ENCODE results near the gene MYO1B.
"Not testable (repeated sequence)": the region's sequence is repeated elsewhere in the genome, so short reads cannot be mapped to it uniquely, and the experiment has no call there.

MYO1B gene

GRCh38 chr2:191446910-191447309 is 201.7 kb downstream of the MYO1B start:
- no peaks in the 10 kb centered on the region for H4K20me1 ChIP-seq (ENCODE audit: insufficient read depth)
- no peak overlapping the region for H3K9ac ChIP-seq
- H3K27me3 ChIP-seq (ENCODE audit: insufficient read depth, low read depth), result no peaks in the 10 kb centered on the region
- H3K4me3 ChIP-seq (IDR thresholded peaks at IDR 0.05; ENCODE audit: insufficient read depth, low read depth, low read length), result no peak overlapping the region
- no peaks in the 10 kb centered on the region for H3K36me3 ChIP-seq (ENCODE audit: insufficient read depth)
- H3K4me1 ChIP-seq (ENCODE audit: low read depth, poor library complexity, severe bottlenecking), result no peaks in the 10 kb centered on the region
- no peak for TF ChIP-seq CTCF (conservative IDR thresholded peaks at IDR 0.05; ENCODE audit: low read depth, low read length)
- H3K79me2 ChIP-seq (ENCODE audit: insufficient read depth, low read depth), result no peaks in the 10 kb centered on the region
- no peak overlapping the region for H3K27ac ChIP-seq
- H2AFZ ChIP-seq (ENCODE audit: low read depth), result no peak overlapping the region
- H3K4me2 ChIP-seq, result no peak overlapping the region

- no peak for TF ChIP-seq CTCF (conservative IDR thresholded peaks at IDR 0.05; ENCODE audit: low read depth, low read length)
- Histone ChIP-seq H3K4me2 (no peak overlapping the region), H3K4me1 (ENCODE audit: low read depth, poor library complexity, severe bottlenecking) (no peaks in the 10 kb centered on the region), H3K27ac (no peak overlapping the region), H4K20me1 (ENCODE audit: insufficient read depth) (no peaks in the 10 kb centered on the region), H3K27me3 (ENCODE audit: insufficient read depth, low read depth) (no peaks in the 10 kb centered on the region), H3K9ac (no peak overlapping the region), H3K36me3 (ENCODE audit: insufficient read depth) (no peaks in the 10 kb centered on the region), H3K79me2 (ENCODE audit: insufficient read depth, low read depth) (no peaks in the 10 kb centered on the region), H2AFZ (ENCODE audit: low read depth) (no peak overlapping the region), H3K4me3 (IDR thresholded peaks at IDR 0.05; ENCODE audit: insufficient read depth, low read depth, low read length) (no peak overlapping the region)
Measured at GRCh38 chr2:191451116-191451515, 205.9 kb downstream of the MYO1B start.

- H2AFZ ChIP-seq (ENCODE audit: low read depth), result no peak overlapping the region
- no peak overlapping the region for H3K9ac ChIP-seq
- no peaks in the 10 kb centered on the region for H3K36me3 ChIP-seq (ENCODE audit: insufficient read depth)
- no peak for TF ChIP-seq CTCF (conservative IDR thresholded peaks at IDR 0.05; ENCODE audit: low read depth, low read length)
- no peak overlapping the region for H3K4me2 ChIP-seq
- no peak overlapping the region for H3K4me3 ChIP-seq (IDR thresholded peaks at IDR 0.05; ENCODE audit: insufficient read depth, low read depth, low read length)
- H3K79me2 ChIP-seq (ENCODE audit: insufficient read depth, low read depth), result no peaks in the 10 kb centered on the region
- no peaks in the 10 kb centered on the region for H4K20me1 ChIP-seq (ENCODE audit: insufficient read depth)
- H3K4me1 ChIP-seq (ENCODE audit: low read depth, poor library complexity, severe bottlenecking), result no peaks in the 10 kb centered on the region
- H3K27ac ChIP-seq, result no peak overlapping the region
- H3K27me3 ChIP-seq (ENCODE audit: insufficient read depth, low read depth), result no peaks in the 10 kb centered on the region
Measured at GRCh38 chr2:191452065-191452464, 206.9 kb downstream of the MYO1B start.

- Histone ChIP-seq H3K27me3 (ENCODE audit: insufficient read depth, low read depth) (no peaks in the 10 kb centered on the region), H3K36me3 (ENCODE audit: insufficient read depth) (no peaks in the 10 kb centered on the region), H3K4me1 (ENCODE audit: low read depth, poor library complexity, severe bottlenecking) (no peaks in the 10 kb centered on the region), H4K20me1 (ENCODE audit: insufficient read depth) (no peaks in the 10 kb centered on the region), H3K27ac (no peak overlapping the region), H3K4me2 (no peak overlapping the region), H3K79me2 (ENCODE audit: insufficient read depth, low read depth) (no peaks in the 10 kb centered on the region), H2AFZ (ENCODE audit: low read depth) (no peak overlapping the region), H3K9ac (no peak overlapping the region), H3K4me3 (IDR thresholded peaks at IDR 0.05; ENCODE audit: insufficient read depth, low read depth, low read length) (no peak overlapping the region)
- no peak for TF ChIP-seq CTCF (conservative IDR thresholded peaks at IDR 0.05; ENCODE audit: low read depth, low read length)
Measured at GRCh38 chr2:191453761-191454160, 208.6 kb downstream of the MYO1B start.

- not testable (repeated sequence) for H3K4me2 ChIP-seq; H3K9ac ChIP-seq; H3K36me3 ChIP-seq (ENCODE audit: insufficient read depth); H4K20me1 ChIP-seq (ENCODE audit: insufficient read depth); H3K27me3 ChIP-seq (ENCODE audit: insufficient read depth, low read depth); H3K27ac ChIP-seq; H3K4me1 ChIP-seq (ENCODE audit: low read depth, poor library complexity, severe bottlenecking); H3K79me2 ChIP-seq (ENCODE audit: insufficient read depth, low read depth); H3K4me3 ChIP-seq (IDR thresholded peaks at IDR 0.05; ENCODE audit: insufficient read depth, low read depth, low read length); H2AFZ ChIP-seq (ENCODE audit: low read depth)
Measured at GRCh38 chr2:191456506-191456905, 211.3 kb downstream of the MYO1B start.

Measured in KMS-11 (cell line).